Panc1 (cell line): Measurements from ENCODE around the gene INTS1. TPM values are rescaled to one million over a fixed set of nuclear protein-coding genes. Genes with fewer than 3 reads are reported as not detected.

Source experiments
- ATAC-seq: fragments of 200-7000 bp; cut with Tn5 transposase; 2 replicates; pipeline ENCODE4 v1.9.1; 2020; ENCODE audit warnings: mild to moderate bottlenecking, moderate library complexity
- BruUV-seq: library from RNA; stranded (reverse); fragments of 400-500 nt; replicated peaks from 2 replicates; lab custom pipeline; 2021; lab: Mats Ljungman, UMichigan
- CTCF ChIA-PET: fragments of 300-600 bp; sonication (Branson Sonifier 250); formaldehyde crosslinking; loops from one replicate; lab custom pipeline; 2022; ENCODE audit warnings: antibody characterized with exemption; lab: Charles Lee
- POLR2A ChIA-PET: fragments of 300-600 bp; sonication (Branson Sonifier 250); formaldehyde crosslinking; loops from one replicate; lab custom pipeline; 2022; ENCODE audit warnings: antibody characterized with exemption; lab: Charles Lee
- DNase-seq: peaks from one replicate; pipeline ENCODE4 v3.0.0-alpha.2; 2010; ENCODE audit warnings: low read depth, low spot score
- H3K27ac ChIP-seq: 2 replicates; pipeline ENCODE4 v1.5.1; 2011; ENCODE audit warnings: mild to moderate bottlenecking, low read length, inconsistent platforms
- H3K27me3 ChIP-seq: fragments of 200-500 bp; sonication (Bioruptor generic); 2 replicates; pipeline ENCODE4 v1.6.0; 2014; ENCODE audit warnings: low read length, inconsistent platforms; ENCODE audit not compliant: control insufficient read depth, insufficient read depth
- H3K36me3 ChIP-seq: fragments of 200-500 bp; sonication (Bioruptor generic); 2 replicates; pipeline ENCODE4 v1.5.1; 2014; ENCODE audit warnings: inconsistent platforms, mild to moderate bottlenecking, low read length, moderate library complexity; ENCODE audit not compliant: control insufficient read depth, insufficient read depth
- H3K4me1 ChIP-seq: 2 replicates; pipeline ENCODE4 v1.5.1; 2011; ENCODE audit warnings: inconsistent platforms, mild to moderate bottlenecking, low read length, moderate library complexity; ENCODE audit not compliant: control insufficient read depth, insufficient read depth
- H3K4me3 ChIP-seq, 2 experiments: 2 replicates each; pipeline ENCODE4 v1.5.1; 2011 to 2012; ENCODE audit warnings: low read depth in 2 of 2, low read length in 2 of 2, mild to moderate bottlenecking in 2 of 2, inconsistent platforms in 1 of 2, moderate library complexity in 1 of 2
- H3K9me3 ChIP-seq: fragments of 200-500 bp; sonication (Bioruptor generic); 2 replicates; pipeline ENCODE4 v1.5.1; 2014; ENCODE audit warnings: low read depth, mild to moderate bottlenecking, inconsistent platforms, low read length, moderate library complexity; ENCODE audit not compliant: control insufficient read depth, insufficient read depth
- POLR2AphosphoS5 ChIP-seq: IDR thresholded peaks from 2 replicates; pipeline ENCODE4 v1.6.1; 2012; ENCODE audit warnings: mild to moderate bottlenecking, low read depth, low read length, moderate library complexity
- SIN3A ChIP-seq: IDR thresholded peaks from 2 replicates; pipeline ENCODE4 v1.6.1; 2012; ENCODE audit warnings: low read depth, mild to moderate bottlenecking, low read length, moderate library complexity, borderline replicate concordance; ENCODE audit not compliant: insufficient read depth
- TCF7L2 ChIP-seq: IDR thresholded peaks from 2 replicates; pipeline ENCODE4 v1.6.1; 2011; ENCODE audit warnings: mild to moderate bottlenecking, low read depth, low read length, inconsistent platforms
- in situ Hi-C: cut with HindIII; loops from 2 replicates; pipeline ENCODE4 v1.10.0; 2016; ENCODE audit warnings: low sequenced_read_pairs, low pct_unique_long_range_greater_than_20kb
- intact Hi-C: fragments of 100-400 bp; cut with micrococcal nuclease; formaldehyde crosslinking; loops from one replicate; pipeline ENCODE4 v1.10.0; 2022; ENCODE audit not compliant: unreplicated experiment
- total RNA-seq: library from RNA; stranded (reverse); gene quantifications from one replicate; pipeline ENCODE4 v1.2.1, GENCODE V29; 2021; ENCODE audit not compliant: unreplicated experiment
- TF ChIP-seq, protein P1 (sequence below), 2 experiments: IDR thresholded peaks; 2 replicates each; pipeline ENCODE4 v1.6.1; 2011 to 2012; ENCODE audit warnings: low read depth in 2 of 2, control low read depth in 1 of 2, low read length in 1 of 2, mild to moderate bottlenecking in 1 of 2, moderate library complexity in 1 of 2; ENCODE audit not compliant: insufficient read depth in 1 of 2
- TF ChIP-seq, protein P2 (sequence below): fragments of 450-650 bp; IDR thresholded peaks from 2 replicates; pipeline ENCODE4 v1.5.1; 2017; ENCODE audit warnings: mild to moderate bottlenecking

The INTS1 gene
- total RNA-seq, 1 experiment from 2014 or later = 173 TPM

DNA sequence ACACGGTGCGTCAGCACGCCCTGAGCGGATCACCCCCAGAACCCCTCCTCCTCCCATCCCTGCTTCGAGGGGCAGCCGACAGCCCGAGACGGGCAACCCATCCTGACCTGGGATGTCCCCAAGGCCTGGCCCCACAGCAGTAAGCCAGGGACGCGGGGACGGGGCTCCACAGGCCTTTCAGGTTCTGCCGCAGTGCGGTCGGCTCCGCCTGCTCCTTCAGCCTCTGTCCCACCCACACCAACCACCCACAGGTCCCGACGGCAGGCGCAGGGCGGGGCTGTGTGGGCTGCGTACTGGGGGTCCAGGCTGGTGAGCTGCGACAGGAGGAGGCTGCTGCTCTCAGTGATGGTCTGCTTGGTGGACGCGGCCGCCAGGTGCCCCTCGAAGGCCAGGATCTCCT is 16.7 kb downstream of the INTS1 start:
- BruUV-seq = no TSS peak
- ATAC-seq (no peak), DNase-seq (no peak)
- no peaks in the 10 kb centered on the region for H3K9me3 ChIP-seq
- in situ Hi-C loops (no loop called here), intact Hi-C loops (no loop called here)
- H3K27me3 ChIP-seq = no peaks in the 10 kb centered on the region
- no peak overlapping the region for H3K27ac ChIP-seq
- TF ChIP-seq, protein P1, sequence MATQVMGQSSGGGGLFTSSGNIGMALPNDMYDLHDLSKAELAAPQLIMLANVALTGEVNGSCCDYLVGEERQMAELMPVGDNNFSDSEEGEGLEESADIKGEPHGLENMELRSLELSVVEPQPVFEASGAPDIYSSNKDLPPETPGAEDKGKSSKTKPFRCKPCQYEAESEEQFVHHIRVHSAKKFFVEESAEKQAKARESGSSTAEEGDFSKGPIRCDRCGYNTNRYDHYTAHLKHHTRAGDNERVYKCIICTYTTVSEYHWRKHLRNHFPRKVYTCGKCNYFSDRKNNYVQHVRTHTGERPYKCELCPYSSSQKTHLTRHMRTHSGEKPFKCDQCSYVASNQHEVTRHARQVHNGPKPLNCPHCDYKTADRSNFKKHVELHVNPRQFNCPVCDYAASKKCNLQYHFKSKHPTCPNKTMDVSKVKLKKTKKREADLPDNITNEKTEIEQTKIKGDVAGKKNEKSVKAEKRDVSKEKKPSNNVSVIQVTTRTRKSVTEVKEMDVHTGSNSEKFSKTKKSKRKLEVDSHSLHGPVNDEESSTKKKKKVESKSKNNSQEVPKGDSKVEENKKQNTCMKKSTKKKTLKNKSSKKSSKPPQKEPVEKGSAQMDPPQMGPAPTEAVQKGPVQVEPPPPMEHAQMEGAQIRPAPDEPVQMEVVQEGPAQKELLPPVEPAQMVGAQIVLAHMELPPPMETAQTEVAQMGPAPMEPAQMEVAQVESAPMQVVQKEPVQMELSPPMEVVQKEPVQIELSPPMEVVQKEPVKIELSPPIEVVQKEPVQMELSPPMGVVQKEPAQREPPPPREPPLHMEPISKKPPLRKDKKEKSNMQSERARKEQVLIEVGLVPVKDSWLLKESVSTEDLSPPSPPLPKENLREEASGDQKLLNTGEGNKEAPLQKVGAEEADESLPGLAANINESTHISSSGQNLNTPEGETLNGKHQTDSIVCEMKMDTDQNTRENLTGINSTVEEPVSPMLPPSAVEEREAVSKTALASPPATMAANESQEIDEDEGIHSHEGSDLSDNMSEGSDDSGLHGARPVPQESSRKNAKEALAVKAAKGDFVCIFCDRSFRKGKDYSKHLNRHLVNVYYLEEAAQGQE (IDR thresholded peaks at IDR 0.05; ENCODE audit: insufficient read depth in 1 of 2, low read depth in 2 of 2, low read length in 1 of 2) = no peak
- TF ChIP-seq SIN3A (no peak), TCF7L2 (no peak)
- TF ChIP-seq, protein P2, sequence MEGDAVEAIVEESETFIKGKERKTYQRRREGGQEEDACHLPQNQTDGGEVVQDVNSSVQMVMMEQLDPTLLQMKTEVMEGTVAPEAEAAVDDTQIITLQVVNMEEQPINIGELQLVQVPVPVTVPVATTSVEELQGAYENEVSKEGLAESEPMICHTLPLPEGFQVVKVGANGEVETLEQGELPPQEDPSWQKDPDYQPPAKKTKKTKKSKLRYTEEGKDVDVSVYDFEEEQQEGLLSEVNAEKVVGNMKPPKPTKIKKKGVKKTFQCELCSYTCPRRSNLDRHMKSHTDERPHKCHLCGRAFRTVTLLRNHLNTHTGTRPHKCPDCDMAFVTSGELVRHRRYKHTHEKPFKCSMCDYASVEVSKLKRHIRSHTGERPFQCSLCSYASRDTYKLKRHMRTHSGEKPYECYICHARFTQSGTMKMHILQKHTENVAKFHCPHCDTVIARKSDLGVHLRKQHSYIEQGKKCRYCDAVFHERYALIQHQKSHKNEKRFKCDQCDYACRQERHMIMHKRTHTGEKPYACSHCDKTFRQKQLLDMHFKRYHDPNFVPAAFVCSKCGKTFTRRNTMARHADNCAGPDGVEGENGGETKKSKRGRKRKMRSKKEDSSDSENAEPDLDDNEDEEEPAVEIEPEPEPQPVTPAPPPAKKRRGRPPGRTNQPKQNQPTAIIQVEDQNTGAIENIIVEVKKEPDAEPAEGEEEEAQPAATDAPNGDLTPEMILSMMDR = no peak
- H3K4me3 ChIP-seq = no peak overlapping the region
- ChIA-PET POLR2A (no interaction called here), CTCF (no interaction called here)
- H3K4me1 ChIP-seq = no peaks in the 10 kb centered on the region
- peaks cover 5% of the 10 kb centered on the region; the same call in 1 of the 2 replicates for H3K36me3 ChIP-seq

DNA sequence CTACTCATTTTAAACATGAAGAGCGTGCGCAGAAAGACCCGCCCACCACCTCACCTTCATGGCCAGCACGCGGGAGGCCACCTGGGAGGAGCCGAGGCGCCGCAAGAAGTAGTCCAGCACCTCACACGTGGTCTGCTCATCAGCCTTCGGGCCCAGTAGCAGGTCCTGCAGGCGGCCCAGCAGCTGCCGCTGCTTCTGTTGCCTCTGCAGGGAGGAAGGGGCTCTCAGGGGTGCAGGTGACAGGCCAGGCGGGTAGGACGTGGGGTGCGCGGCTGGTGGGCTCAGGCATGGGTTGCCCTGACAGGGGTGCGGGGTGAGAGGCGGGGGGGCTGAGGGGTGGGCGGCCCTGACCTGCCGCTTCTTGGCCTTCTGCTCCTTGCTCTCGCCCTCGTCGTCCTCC is 17.6 kb downstream of the INTS1 start:
- Histone ChIP-seq H3K9me3 (no peaks in the 10 kb centered on the region), H3K27me3 (no peaks in the 10 kb centered on the region), H3K36me3 (peaks cover 3% of the 10 kb centered on the region; the same call in 1 of the 2 replicates), H3K27ac (no peak overlapping the region), H3K4me1 (no peaks in the 10 kb centered on the region), H3K4me3 (no peak overlapping the region)
- TF ChIP-seq, protein P1 (IDR thresholded peaks at IDR 0.05; ENCODE audit: insufficient read depth in 1 of 2, low read depth in 2 of 2, low read length in 1 of 2) = no peak
- TF ChIP-seq POLR2AphosphoS5 (no peak), TCF7L2 (no peak), SIN3A (no peak)
- TF ChIP-seq, protein P2 = no peak
- CTCF ChIA-PET = no interaction called here
- DNase-seq (no peak), ATAC-seq (no peak)
- BruUV-seq = no TSS peak
- POLR2A ChIA-PET = no interaction called here
- in situ Hi-C loops (no loop called here), intact Hi-C loops (no loop called here)
